Keratinocyte (primary cell): ENCODE data around the gene CGNL1. TPM values are rescaled to one million over a fixed set of nuclear protein-coding genes. Genes with fewer than 3 reads are reported as not detected.

Source experiments
- DNase-seq: peaks from one replicate; pipeline ENCODE4 v3.0.0-alpha.2; 2011; ENCODE audit warnings: low read depth, missing footprints, low spot score
- FAIRE-seq: peaks from 2 replicates; lab custom pipeline; 2011; peaks lifted over from hg19 to GRCh38; lab: Jason Lieb, UNC
- H2AFZ ChIP-seq: 2 replicates; pipeline ENCODE4 v1.6.0; 2012; ENCODE audit warnings: low read length, control low read depth, inconsistent platforms; ENCODE audit not compliant: control insufficient read depth
- H3K27ac ChIP-seq: 2 replicates; pipeline ENCODE4 v1.5.1; 2011; ENCODE audit warnings: low read length; ENCODE audit not compliant: control insufficient read depth, insufficient read depth
- H3K27me3 ChIP-seq: 3 replicates; pipeline ENCODE4 v1.6.0; 2011; ENCODE audit warnings: low read length; ENCODE audit not compliant: control insufficient read depth, insufficient read depth; ENCODE audit errors: extremely low read depth
- H3K36me3 ChIP-seq, 2 experiments: 2 replicates in 1 of 2; 3 replicates in 1 of 2; pipeline ENCODE4 v1.5.1; 2011; ENCODE audit warnings: low read length in 2 of 2, mild to moderate bottlenecking in 1 of 2; ENCODE audit not compliant: control insufficient read depth in 2 of 2, insufficient read depth in 2 of 2; ENCODE audit errors: extremely low read depth in 1 of 2
- H3K4me1 ChIP-seq: 3 replicates; pipeline ENCODE4 v1.5.1; 2011; ENCODE audit warnings: low read length; ENCODE audit not compliant: control insufficient read depth, insufficient read depth; ENCODE audit errors: extremely low read depth
- H3K4me2 ChIP-seq: 3 replicates; pipeline ENCODE4 v1.6.0; 2011; ENCODE audit warnings: low read depth, low read length; ENCODE audit not compliant: control insufficient read depth, insufficient read depth; ENCODE audit errors: extremely low read depth
- H3K4me3 ChIP-seq, 3 experiments: fragments of 200-600 bp in 1 of 3; sonication (generic) in 1 of 3; 2 replicates in 2 of 3; 3 replicates in 1 of 3; pipeline ENCODE4 v1.5.1; 2011 to 2016; ENCODE audit warnings: low read length in 3 of 3, mild to moderate bottlenecking in 3 of 3, control low read depth in 2 of 3, inconsistent platforms in 1 of 3, low read depth in 1 of 3, mixed read lengths in 1 of 3, mixed run types in 1 of 3, moderate library complexity in 1 of 3; ENCODE audit not compliant: control insufficient read depth in 2 of 3, insufficient read depth in 2 of 3; ENCODE audit errors: extremely low read depth in 1 of 3
- H3K79me2 ChIP-seq: 2 replicates; pipeline ENCODE4 v1.6.0; 2012; ENCODE audit warnings: low read length; ENCODE audit not compliant: control insufficient read depth, insufficient read depth
- H3K9ac ChIP-seq: 3 replicates; pipeline ENCODE4 v1.6.0; 2011; ENCODE audit warnings: low read length; ENCODE audit not compliant: control insufficient read depth, insufficient read depth; ENCODE audit errors: extremely low read depth
- H3K9me1 ChIP-seq: 3 replicates; pipeline ENCODE4 v1.6.0; 2011; ENCODE audit warnings: low read length; ENCODE audit not compliant: control insufficient read depth, insufficient read depth; ENCODE audit errors: extremely low read depth
- H3K9me3 ChIP-seq: 2 replicates; pipeline ENCODE4 v1.5.1; 2012; ENCODE audit warnings: low read depth, low read length; ENCODE audit not compliant: control insufficient read depth
- H4K20me1 ChIP-seq: 3 replicates; pipeline ENCODE4 v1.6.0; 2011; ENCODE audit warnings: low read length; ENCODE audit not compliant: control insufficient read depth, insufficient read depth; ENCODE audit errors: extremely low read depth
- CTCF ChIP-seq, 3 experiments: IDR thresholded peaks in 1 of 3; conservative IDR thresholded peaks in 1 of 3; optimal IDR thresholded peaks in 1 of 3; 2 replicates in 2 of 3; 3 replicates in 1 of 3; pipeline versions ENCODE3 to v1.5.1; 2011; ENCODE audit warnings: low read length in 3 of 3, mild to moderate bottlenecking in 3 of 3, moderate library complexity in 2 of 3, control low read depth in 1 of 3, inconsistent platforms in 1 of 3; ENCODE audit not compliant: insufficient read depth in 2 of 3; ENCODE audit errors: extremely low read depth in 1 of 3
- EZH2 ChIP-seq: IDR thresholded peaks from one replicate; pipeline ENCODE4 v1.6.1; 2012; ENCODE audit warnings: inconsistent platforms, mild to moderate bottlenecking, low read length, moderate library complexity
- dilution Hi-C: fragments of 300-500 bp; cut with MboI; formaldehyde crosslinking; loops from one replicate; pipeline ENCODE4 v1.7.0; 2020; ENCODE audit warnings: low sequenced_read_pairs; ENCODE audit not compliant: extremely low pct_ligation_motif_present
- polyA plus RNA-seq, 5 experiments: library from polyadenylated mRNA; depleted of rRNA in 3 of 5; stranded (reverse) in 3 of 5; stranded (forward) in 1 of 5; unstranded in 1 of 5; fragments of >200 nt; gene quantifications; 1 replicate in 1 of 5; 2 replicates in 3 of 5; 3 replicates in 1 of 5; pipeline versions ENCODE4 v1.2.1 to v1.2.3, GENCODE V29; 2011 to 2012; ENCODE audit warnings: missing spikeins in 2 of 5, low read depth in 1 of 5, low replicate concordance in 1 of 5

The CGNL1 gene
- polyA plus RNA-seq, 1 donor (not counting 4 experiments of a cell fraction or from before 2014, with no cell fraction given): 0.05 TPM

- peaks cover 3% of the 10 kb centered on the region for H3K4me1 ChIP-seq
- no peak overlapping the region for H3K9ac ChIP-seq
- no peak overlapping the region for H2AFZ ChIP-seq
- FAIRE-seq: no peak
- H3K27ac ChIP-seq: no peak overlapping the region
- no peak for DNase-seq
- no peaks in the 10 kb centered on the region for H3K79me2 ChIP-seq
- H3K9me3 ChIP-seq: no peaks in the 10 kb centered on the region
- H4K20me1 ChIP-seq: no peaks in the 10 kb centered on the region
- no peaks in the 10 kb centered on the region for H3K27me3 ChIP-seq
- dilution Hi-C loops: no loop called here
- H3K4me3 ChIP-seq: no peak overlapping the region
- TF ChIP-seq EZH2 (no peak), CTCF (optimal IDR thresholded peaks at IDR 0.05 in 1 of 3, IDR thresholded peaks at IDR 0.05 in 1 of 3, conservative IDR thresholded peaks at IDR 0.05 in 1 of 3; ENCODE audit: extremely low read depth in 1 of 3, insufficient read depth in 2 of 3, low read length in 3 of 3) (no peak)
- no peaks in the 10 kb centered on the region for H3K36me3 ChIP-seq
- H3K9me1 ChIP-seq: no peaks in the 10 kb centered on the region
- no peak overlapping the region for H3K4me2 ChIP-seq
These were observed 67.2 kb downstream of the CGNL1 start for GRCh38 chr15:57443486-57443885.

GRCh38 chr15:57444877-57445513 is 68.7 kb downstream of the CGNL1 start:
- H4K20me1 ChIP-seq: no peaks in the 10 kb centered on the region
- H3K79me2 ChIP-seq: no peaks in the 10 kb centered on the region
- TF ChIP-seq EZH2: no peak
- TF ChIP-seq CTCF (optimal IDR thresholded peaks at IDR 0.05 in 1 of 3, IDR thresholded peaks at IDR 0.05 in 1 of 3, conservative IDR thresholded peaks at IDR 0.05 in 1 of 3; ENCODE audit: extremely low read depth in 1 of 3, insufficient read depth in 2 of 3, low read length in 3 of 3): no peak
- H3K36me3 ChIP-seq: no peaks in the 10 kb centered on the region
- dilution Hi-C loops: no loop called here
- H3K4me1 ChIP-seq: peaks cover 3% of the 10 kb centered on the region
- DNase-seq: no peak
- H3K9me3 ChIP-seq: no peaks in the 10 kb centered on the region
- H3K9me1 ChIP-seq: no peaks in the 10 kb centered on the region
- FAIRE-seq: no peak
- no peak overlapping the region for H3K4me2 ChIP-seq
- H3K9ac ChIP-seq: no peak overlapping the region
- peak overlapping the region; percentile 39 for H2AFZ ChIP-seq
- no peak overlapping the region for H3K27ac ChIP-seq
- H3K27me3 ChIP-seq: no peaks in the 10 kb centered on the region
- H3K4me3 ChIP-seq: no peak overlapping the region
